ENCODE measurements around the gene TRIM31.
A peak's percentile ranks its signal among the peaks of the same experiment; 100 is the strongest.

Gene TRIM31

DNA sequence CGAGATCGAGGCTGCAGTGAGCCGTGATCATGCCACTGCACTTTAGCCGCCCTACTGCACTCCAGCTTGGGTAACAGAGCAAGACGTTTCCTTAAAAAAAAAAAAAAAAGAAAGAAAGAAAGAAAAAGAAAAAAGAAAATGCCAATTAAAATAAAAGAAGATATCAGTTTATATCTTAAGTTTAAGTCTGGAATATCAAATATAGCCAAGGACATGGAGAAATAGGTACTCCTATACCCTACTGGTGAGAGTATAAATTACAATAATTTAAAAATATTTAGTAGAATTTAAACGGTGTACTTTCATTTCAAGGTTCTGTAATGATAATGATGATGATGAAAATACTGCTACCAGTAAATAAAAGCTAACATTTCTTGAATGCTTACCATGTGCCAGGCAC, 3.8 kb upstream of the TRIM31 start:
- no peak for DNase-seq (ENCODE audit: low spot score)

DNA sequence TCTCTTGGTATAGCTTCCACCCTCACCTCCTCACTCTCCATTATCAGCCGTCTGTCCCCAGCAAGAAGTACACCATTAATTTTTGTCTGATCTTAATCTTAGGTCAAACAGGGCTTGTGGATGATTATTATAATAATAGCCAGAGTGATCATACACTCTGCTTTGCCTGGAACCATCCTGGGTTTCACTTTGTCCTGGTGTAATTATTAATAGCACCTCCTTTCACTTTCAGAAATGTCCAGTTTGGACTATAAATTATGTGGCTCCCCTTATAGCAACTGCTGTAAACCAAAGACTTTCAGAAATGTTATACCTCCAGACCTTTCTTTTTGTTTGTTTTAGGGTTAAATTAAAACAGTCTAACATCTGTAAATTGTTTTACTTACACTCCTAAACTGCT, 951 bp upstream of the TRIM31 start:
- no peak for DNase-seq (ENCODE audit: low spot score)

- DNase-seq (ENCODE audit: low spot score), result no peak
Measured at GRCh38 chr6:30112402-30112994, 392 bp downstream of the TRIM31 start.

- DNase-seq (ENCODE audit: low spot score), result no peak
Measured at GRCh38 chr6:30111266-30111856, 1.5 kb downstream of the TRIM31 start.

DNA sequence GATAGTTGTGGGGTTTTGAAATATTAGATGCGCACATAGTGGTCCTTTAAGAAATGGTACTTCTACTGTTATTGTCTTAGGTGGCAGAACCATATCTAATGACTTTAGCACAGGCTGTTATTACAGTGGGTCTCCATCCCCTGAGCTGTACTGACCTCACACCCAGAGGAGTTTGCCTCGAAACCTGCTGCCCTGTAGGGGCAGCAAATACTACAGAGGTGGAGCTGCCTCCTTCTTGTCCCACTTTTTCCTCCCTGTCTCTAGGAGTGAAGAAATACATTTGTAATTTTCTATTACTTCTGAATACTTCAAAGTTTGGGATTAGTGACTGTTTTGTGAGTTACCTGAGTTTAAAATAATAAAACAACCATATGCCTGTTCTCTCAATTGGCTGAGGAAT, 8.2 kb downstream of the TRIM31 start:
- no peak for DNase-seq (ENCODE audit: low spot score)

DNA sequence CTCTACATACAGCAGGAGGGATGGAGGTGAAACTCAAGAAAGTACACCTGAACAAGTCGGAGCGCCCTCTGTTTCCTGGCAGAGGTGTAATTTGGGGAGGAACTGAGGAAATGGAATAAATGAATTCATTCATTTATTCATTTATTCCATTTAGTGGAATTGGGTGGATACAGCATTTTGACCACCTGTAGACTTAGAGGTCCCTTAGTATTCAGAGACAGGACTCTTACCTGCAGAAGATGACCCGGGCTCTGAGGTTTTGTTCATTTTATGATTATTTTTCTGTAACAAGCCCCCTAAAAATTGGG, 9.1 kb downstream of the TRIM31 start:
- DNase-seq (ENCODE audit: low spot score), result no peak

- peak; percentile 85 for DNase-seq (ENCODE audit: low spot score)
Measured at GRCh38 chr6:30102970-30103871, 9.7 kb downstream of the TRIM31 start.

DNA sequence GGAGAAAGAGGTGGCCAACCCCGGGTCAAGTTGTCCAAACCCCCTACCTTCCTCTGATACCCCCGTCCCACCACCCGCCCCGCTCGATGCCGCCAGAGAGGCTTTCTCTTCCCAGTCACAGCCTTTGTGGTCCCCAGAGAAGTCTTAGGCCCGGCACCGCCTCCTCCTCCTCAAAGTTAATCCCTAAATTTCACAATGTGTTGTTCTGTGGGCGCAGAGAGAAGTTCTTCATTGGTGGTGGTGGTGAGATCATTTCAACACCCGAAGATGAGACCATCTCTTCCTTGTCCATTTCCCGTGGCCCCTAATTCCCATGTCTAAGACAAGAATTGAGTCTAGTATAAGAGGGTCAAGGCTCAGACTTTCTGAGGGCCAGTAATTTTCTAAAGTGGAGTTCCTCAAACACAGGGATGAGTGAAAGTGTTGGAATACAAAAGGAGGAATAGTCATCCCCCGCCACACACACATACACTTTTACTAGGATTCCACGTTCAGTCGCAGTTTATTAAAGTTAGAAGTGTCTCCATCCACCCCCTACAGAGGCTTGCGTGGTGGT, 10.4 kb downstream of the TRIM31 start:
- DNase-seq (ENCODE audit: low spot score), result no peak

DNA sequence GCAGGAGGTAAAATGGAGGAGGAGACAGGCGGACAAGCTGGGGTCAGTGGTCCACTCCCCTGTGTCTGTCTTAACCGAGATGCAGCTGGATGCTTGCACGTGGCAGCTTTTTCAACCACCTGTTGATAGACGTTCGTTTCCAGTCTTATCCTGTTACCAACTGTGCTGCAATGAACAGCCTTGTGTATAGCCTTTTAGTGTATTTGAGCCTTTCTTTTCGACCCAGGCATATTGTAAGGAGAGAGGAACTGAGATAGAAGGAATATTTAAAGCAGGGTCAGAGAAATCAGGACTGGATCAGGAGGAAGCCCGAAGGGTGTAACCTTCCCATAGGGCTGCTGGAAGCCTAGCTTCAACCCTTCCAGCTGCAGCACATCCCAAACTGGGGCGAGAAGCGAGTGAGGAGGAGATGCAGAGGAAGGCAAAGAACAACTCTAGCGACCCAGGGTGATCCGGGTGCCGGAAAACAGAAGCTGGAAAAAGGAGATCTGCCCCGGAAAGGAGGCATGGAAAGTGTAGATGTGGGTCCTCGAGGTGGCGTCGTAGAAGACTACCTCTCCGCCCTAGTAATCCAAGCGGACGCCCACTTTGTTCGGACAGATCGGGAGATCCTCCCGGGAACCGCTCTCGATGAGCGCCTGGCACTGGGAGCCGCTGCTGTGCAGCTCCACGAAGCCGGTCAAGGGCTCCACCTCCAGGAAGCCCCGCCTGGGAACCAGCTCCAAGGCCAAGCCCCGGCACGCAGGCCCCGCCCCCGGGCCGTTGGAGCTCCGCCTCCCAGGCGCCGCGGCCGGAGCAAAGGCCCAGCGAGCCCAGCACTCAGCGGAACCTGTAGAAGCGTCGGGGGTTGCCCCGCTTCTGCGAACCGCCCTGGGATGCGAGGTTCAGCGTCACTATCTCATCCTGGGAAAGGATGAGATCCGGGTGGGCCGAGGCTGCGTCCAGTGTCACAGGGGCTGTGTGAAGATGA, 11.2 kb downstream of the TRIM31 start:
- peak; percentile 93 for DNase-seq (ENCODE audit: low spot score)

DNA sequence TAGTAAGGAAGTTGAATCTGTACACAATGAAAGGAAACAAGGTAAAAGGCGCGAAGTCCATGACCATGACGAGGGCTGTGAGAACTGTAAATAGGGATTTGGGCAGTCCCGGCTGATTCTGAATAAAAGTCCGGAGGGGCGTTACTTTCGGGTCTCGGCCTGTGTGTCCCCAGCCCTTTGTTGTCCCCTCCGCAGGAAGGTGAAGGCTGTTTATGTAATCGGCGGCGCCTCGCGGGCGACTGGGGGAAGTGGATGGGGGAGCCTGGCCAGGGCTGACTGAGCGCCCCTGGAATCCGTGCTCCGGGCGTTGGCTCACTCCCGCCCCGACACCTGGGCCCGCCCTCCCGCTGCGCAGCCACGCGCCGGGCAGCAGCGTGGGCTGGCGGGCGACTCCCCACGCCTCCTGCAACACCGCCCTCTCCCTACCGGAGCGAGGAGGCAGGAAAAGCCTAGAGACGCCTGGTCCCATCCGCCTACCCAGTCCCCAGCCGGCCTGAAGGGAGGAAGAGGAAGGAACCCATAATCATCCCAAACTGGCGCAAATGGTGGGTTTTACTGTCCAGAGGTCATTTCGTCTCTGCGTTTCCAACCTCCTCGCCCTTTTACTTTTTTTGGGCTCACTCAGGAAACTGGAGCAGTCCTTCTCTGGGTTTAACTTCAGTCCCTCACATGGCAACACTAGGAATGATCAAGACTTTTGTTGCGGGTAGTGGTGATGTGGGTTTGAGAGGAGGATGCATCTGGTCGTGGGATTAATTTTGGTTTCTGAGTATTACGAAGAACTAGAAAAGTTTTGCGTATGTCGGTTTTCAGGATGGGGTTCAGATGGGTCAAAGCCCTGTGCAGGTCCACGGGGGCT, 12.1 kb downstream of the TRIM31 start:
- DNase-seq (ENCODE audit: low spot score), result peak; percentile 24

DNA sequence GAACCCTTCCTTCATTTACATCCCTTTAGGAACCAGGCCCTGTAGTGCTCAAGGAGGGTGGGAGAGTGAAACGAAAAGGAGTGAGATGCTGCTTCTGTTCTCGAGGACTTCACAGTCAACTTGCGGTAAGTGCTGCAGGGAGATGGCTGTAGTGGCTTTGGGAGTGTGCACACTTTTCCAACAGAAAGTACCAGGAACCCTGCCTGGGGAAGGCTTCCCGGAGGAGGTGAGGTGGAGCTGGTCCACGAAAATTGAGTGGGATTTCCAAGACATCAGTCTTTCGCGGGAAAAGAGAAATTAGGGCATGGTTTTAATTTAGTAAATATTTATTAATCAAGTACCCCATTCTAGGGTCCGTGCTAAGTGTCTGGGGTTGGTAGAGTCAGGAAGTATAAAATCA, 12.7 kb downstream of the TRIM31 start:
- no peak for DNase-seq (ENCODE audit: low spot score)

DNA sequence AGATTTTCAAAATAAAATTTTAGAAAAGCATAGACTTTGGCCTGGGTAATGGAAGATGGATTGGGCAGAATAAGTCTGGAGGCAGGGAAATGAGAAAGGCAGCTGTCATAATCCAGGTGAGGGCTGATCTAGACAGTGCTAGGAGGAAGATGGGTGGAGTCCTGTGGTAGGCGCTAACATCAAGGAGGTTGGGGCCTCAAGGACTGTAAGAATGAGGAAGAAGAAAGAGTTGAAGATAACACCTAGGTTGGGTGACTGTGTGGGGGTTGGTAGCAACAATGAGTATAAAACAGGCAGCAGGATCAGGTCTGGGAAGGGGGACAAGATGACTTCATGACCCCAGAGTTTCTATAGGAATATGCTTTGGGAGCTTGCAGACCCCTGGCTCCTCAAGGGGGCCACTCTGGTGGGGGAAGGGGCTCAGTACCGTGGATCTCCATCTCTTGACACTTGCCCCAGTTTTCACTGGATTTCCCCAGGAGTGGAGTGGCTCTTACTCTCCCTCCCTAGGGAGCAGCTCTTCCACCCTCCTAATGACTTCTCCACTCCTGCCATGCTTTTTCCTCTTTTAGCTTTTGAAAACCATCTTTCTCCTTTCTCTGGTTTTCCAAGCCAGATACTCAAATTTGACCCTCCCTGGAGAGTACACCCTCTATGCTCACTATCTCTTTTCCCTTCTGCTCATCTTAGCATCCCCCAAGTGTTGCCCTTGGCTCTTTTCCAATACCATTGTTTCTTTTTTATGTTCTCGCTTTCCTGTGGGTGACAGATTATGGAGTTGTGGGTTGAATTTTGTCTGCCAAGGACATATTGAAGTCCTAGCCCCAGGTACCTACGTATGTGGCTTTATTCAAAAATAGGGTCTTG, 14.8 kb downstream of the TRIM31 start:
- no peak for DNase-seq (ENCODE audit: low spot score)

- no peak for DNase-seq (ENCODE audit: low spot score)
Measured at GRCh38 chr6:30096829-30097228, 16.1 kb downstream of the TRIM31 start.

- no peak for DNase-seq (ENCODE audit: low spot score)
Measured at GRCh38 chr6:30093951-30094661, 18.8 kb downstream of the TRIM31 start.

GRCh38 chr6:30092852-30093543, 19.9 kb downstream of the TRIM31 start:
- no peak for DNase-seq (ENCODE audit: low spot score)

GRCh38 chr6:30091577-30092381, 21.1 kb downstream of the TRIM31 start:
- no peak for DNase-seq (ENCODE audit: low spot score)

GRCh38 chr6:30087876-30088275, 25.0 kb downstream of the TRIM31 start:
- no peak for DNase-seq (ENCODE audit: low spot score)

- no peak for DNase-seq (ENCODE audit: low spot score)
Measured at GRCh38 chr6:30077218-30077617, 35.7 kb downstream of the TRIM31 start.

Measured in hepatic stellate cell (primary cell).